SIG-M5 (cell line): ENCODE results near the gene LTF.
"Not testable (repeated sequence)": the region's sequence is repeated elsewhere in the genome, so short reads cannot be mapped to it uniquely, and the experiment has no call there.

Experiments used
- DNase-seq: peaks from one replicate; lab custom pipeline; 2025; lab: John Stamatoyannopoulos, UW

Gene LTF

DNA sequence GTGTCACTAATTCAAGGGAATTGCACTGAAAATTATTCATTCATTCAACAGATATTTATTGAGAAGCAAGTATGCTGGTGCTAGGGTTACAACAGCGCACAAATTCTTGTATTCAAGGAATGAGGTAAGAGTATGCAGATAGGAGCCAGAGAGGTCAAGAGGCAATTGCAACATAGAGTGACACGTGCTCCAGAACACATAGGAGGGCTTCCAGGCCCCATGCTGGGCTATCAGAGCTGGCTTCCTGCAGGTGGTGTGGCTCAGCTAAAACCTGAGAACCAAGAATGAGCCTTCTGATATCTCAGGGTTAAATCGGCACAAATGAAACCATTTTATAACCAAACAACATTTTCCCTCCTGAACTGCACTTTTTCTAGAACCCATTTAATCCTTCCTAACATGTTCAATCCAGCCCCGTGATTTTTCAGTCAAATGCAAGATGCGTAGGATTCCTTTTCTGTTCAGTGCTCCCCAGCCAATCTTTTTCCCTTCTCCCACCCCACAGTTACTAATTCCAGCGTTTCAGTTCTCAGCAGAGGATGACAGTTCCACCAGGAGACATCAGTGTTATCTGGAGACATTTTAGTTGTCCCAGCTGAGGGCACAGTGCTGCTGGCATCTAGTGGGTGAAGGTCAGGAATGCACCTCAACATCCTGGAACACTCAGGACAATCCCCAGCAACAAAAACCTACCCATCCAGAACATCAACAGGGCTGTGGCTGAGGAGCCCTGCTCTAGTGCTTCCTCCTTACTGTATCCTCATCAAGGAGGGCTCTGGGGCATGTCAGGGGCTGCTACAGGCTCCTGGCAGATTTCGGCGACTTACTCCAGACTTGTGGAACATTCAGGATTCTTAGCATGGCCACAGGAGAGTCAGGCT is 70.9 kb downstream of the LTF start:
- peak; percentile 27 for DNase-seq

DNA sequence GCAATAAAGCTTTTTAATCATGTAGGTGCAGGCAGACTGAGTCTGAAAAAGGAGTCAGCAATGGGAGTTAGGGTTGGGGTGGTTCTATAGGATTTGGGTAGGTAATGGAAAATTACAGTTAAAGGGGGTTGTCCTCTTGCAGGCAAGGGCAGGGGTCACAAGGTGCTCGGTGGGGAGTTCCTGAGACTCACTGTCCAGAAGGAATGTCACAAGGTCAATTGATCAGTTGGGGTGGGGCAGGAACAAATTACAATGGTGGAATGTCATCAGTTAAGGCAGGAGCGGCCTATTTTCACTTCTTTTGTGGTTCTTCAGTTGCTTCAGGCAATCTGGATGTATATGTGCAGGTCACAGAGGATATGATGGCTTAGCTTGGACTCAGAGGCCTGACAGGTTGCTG is 71.7 kb downstream of the LTF start:
- DNase-seq, result no peak

DNA sequence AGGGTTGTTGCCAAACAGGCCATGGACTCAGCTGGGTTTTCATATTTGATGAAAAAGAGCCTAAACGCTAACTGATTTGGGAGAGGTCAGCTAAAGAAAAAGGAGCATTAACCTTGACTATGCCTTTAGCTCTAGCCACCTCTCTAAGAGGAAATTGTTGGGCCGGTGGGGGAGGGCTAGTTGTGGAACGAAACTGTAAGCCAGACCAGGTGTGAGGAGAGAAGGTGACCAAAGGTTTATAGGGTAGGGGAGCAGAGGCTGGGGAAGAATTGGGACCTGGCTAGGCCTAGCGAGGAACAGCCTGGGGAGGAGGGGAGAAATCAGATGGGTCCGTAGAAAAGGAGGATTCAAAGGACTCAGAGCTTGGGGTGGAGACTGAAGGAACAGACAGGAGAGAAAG is 73.2 kb downstream of the LTF start:
- not testable (repeated sequence) for DNase-seq

DNA sequence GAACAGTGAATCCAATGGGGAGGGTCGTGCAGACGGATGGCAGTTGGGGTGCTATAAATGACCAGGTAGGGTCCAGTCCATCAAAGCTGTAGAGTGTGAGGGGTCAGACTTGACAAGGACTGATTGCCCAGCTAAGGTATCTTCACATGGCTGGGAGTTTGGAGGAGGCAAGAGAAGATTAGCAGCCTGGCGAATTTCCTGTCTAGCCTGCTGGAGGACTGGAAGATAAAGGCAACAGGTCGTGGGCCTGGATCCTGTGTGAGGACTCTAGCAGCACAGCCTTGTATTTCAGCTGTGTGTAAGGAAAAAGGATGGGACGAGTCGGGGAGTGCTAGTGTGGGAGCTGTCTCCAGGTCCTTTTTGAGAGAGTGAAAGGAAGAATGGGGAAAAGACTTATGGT is 75.4 kb downstream of the LTF start:
- no peak for DNase-seq

DNA sequence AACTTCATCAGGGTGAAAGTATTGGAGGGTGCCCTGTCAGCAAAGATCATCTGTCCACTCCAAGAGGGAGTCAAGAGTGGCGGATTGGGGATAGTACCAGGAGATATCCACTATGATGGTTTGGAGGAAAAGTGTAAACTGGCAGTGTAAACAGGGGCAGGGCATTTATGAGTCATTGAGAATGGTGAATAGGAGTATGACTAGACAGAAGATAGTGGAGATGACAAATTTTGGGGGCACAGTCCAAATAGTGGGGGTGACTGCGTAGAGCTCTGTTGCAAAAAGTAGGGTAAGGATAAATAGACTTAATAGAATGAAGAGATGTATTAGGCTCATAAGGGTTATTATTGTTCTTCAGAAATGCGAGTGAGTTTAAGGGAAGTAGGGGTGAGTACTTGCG is 75.9 kb downstream of the LTF start:
- DNase-seq, result not testable (repeated sequence)

DNA sequence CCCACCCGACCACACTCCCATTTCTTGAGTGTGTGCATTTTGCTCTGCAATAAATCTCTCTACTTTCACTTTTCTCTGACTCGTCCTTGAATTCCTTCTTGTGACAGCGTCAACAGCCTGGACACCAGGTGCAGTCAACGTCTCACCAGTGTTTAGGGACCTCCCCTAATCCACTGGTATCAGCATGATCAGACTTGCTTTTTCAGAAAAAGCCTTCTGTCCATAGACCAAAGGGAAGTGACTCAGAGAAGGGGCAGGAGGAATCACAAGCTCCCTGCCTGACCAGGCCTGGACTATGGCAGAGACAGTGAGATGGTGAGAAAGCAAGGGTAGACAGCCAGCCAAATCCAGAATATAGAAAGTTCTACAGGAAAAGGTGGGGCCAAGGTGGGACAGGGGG is 78.5 kb downstream of the LTF start:
- no peak for DNase-seq
